Uterus (tissue), 4 donors: ENCODE data around the gene FKBP11. TPM values are rescaled to one million over a fixed set of nuclear protein-coding genes. Genes with fewer than 3 reads are reported as not detected.

Experiments
- DNase-seq, 2 donors: peaks; one replicate each; pipeline ENCODE4 v3.0.0-alpha.2; 2019 to 2020
- H3K27ac ChIP-seq, 2 donors: fragments of 200-600 bp; sonication (generic); 1 replicate in 1 of 2; 2 replicates in 1 of 2; pipeline ENCODE4 v1.5.1; 2016 to 2018
- H3K27me3 ChIP-seq, 2 donors: fragments of 200-600 bp; sonication (generic); one replicate each; pipeline ENCODE4 v1.5.1; 2018 to 2019; ENCODE audit warnings: control low read depth in 1 of 2
- H3K36me3 ChIP-seq, 2 donors: fragments of 200-600 bp; sonication (generic); one replicate each; pipeline ENCODE4 v1.5.1; 2019; ENCODE audit warnings: control low read depth in 1 of 2
- H3K4me1 ChIP-seq, 2 donors: fragments of 200-600 bp; sonication (generic); one replicate each; pipeline ENCODE4 v1.5.1; 2018 to 2019; ENCODE audit warnings: control low read depth in 1 of 2
- H3K4me3 ChIP-seq, 2 donors: fragments of 200-600 bp; sonication (generic); 1 replicate in 1 of 2; 2 replicates in 1 of 2; pipeline ENCODE4 v1.5.1; 2018 to 2019; ENCODE audit warnings: mild to moderate bottlenecking in 1 of 2
- H3K9me3 ChIP-seq, 2 donors: fragments of 200-600 bp; sonication (generic); one replicate each; pipeline ENCODE4 v1.5.1; 2019; ENCODE audit warnings: control low read depth in 1 of 2
- CTCF ChIP-seq, 4 experiments: fragments of 200-600 bp in 2 of 4; fragments of 450-650 bp in 2 of 4; sonication (generic) in 2 of 4; IDR thresholded peaks; one replicate each; pipeline ENCODE4 v1.5.1; 2016 to 2019; ENCODE audit warnings: antibody characterized with exemption in 4 of 4, mild to moderate bottlenecking in 2 of 4, moderate library complexity in 1 of 4
- POLR2A ChIP-seq, 2 donors: fragments of 450-650 bp; IDR thresholded peaks; one replicate each; pipeline ENCODE4 v1.6.1; 2016; ENCODE audit warnings: antibody characterized with exemption in 2 of 2, mild to moderate bottlenecking in 1 of 2, moderate library complexity in 1 of 2
- intact Hi-C: fragments of 100-400 bp; cut with DNase I; formaldehyde crosslinking; loops from one replicate; pipeline ENCODE4 v1.15.1; 2023; ENCODE audit warnings: low total_unique reads
- total RNA-seq, 4 donors: library from RNA; depleted of rRNA in 3 of 4; stranded (reverse); fragments of >200 nt in 3 of 4; gene quantifications; one replicate each; pipeline versions ENCODE4 v1.1.0 to v1.2.4, GENCODE V29; 2014 to 2023
- donor health status: DM: yes; HTN: yes; CAD: no.

The FKBP11 gene
- total RNA-seq, 4 donors from 2014 or later: 1.2 to 22.0 (median 5.5) TPM

GRCh38 chr12:48972213-48972951 is 47.1 kb upstream of the FKBP11 start:
- no peak overlapping the region for H3K4me3 ChIP-seq
- no peak for TF ChIP-seq CTCF (IDR thresholded peaks at IDR 0.05)
- no peak for TF ChIP-seq POLR2A (IDR thresholded peaks at IDR 0.05)
- intact Hi-C loops: no loop called here
- no peaks in the 10 kb centered on the region for H3K36me3 ChIP-seq
- peaks cover 21 to 25% of the 10 kb centered on the region in 2 donors for H3K27me3 ChIP-seq
- no peak overlapping the region for H3K27ac ChIP-seq
- H3K4me1 ChIP-seq: peaks cover 0 to 7% of the 10 kb centered on the region in 2 donors
- no peak for DNase-seq
- no peaks in the 10 kb centered on the region for H3K9me3 ChIP-seq

GRCh38 chr12:48970702-48971334 is 45.5 kb upstream of the FKBP11 start:
- Histone ChIP-seq H3K4me3 (no peak overlapping the region), H3K9me3 (no peaks in the 10 kb centered on the region), H3K4me1 (peaks cover 0 to 7% of the 10 kb centered on the region in 2 donors), H3K27me3 (peaks cover 21 to 25% of the 10 kb centered on the region in 2 donors), H3K36me3 (no peaks in the 10 kb centered on the region), H3K27ac (no peak overlapping the region)
- intact Hi-C loops: no loop called here
- TF ChIP-seq POLR2A (IDR thresholded peaks at IDR 0.05): no peak
- no peak for TF ChIP-seq CTCF (IDR thresholded peaks at IDR 0.05)
- DNase-seq: no peak

GRCh38 chr12:48969833-48970701 is 44.8 kb upstream of the FKBP11 start:
- Histone ChIP-seq H3K4me1 (peaks cover 0 to 7% of the 10 kb centered on the region in 2 donors), H3K4me3 (no peak overlapping the region), H3K36me3 (no peaks in the 10 kb centered on the region), H3K27me3 (peaks cover 21 to 25% of the 10 kb centered on the region in 2 donors), H3K27ac (no peak overlapping the region), H3K9me3 (no peaks in the 10 kb centered on the region)
- TF ChIP-seq CTCF (IDR thresholded peaks at IDR 0.05) (no peak), POLR2A (IDR thresholded peaks at IDR 0.05) (no peak)
- no peak for DNase-seq
- intact Hi-C loops: no loop called here

GRCh38 chr12:48969160-48969771 is 44.0 kb upstream of the FKBP11 start:
- no peak for DNase-seq
- Histone ChIP-seq H3K4me3 (no peak overlapping the region), H3K36me3 (no peaks in the 10 kb centered on the region), H3K27me3 (peaks cover 21 to 25% of the 10 kb centered on the region in 2 donors), H3K9me3 (no peaks in the 10 kb centered on the region), H3K27ac (no peak overlapping the region), H3K4me1 (peaks cover 0 to 7% of the 10 kb centered on the region in 2 donors)
- TF ChIP-seq POLR2A (IDR thresholded peaks at IDR 0.05) (no peak), CTCF (IDR thresholded peaks at IDR 0.05) (no peak)
- intact Hi-C loops: no loop called here
